PFSK-1 (cell line): ENCODE data around the gene ARV1.

Experiments
- FOXP2 ChIP-seq: optimal IDR thresholded peaks from 2 replicates; pipeline ENCODE3; 2011; ENCODE audit warnings: borderline replicate concordance, control low read depth, inconsistent platforms; ENCODE audit not compliant: insufficient read depth; ENCODE audit errors: extremely low read length, extremely low read depth
- POLR2AphosphoS5 ChIP-seq: IDR thresholded peaks from 2 replicates; pipeline ENCODE4 v1.6.1; 2012; ENCODE audit warnings: low read depth, mild to moderate bottlenecking, control low read depth, low read length, moderate library complexity
- SIN3A ChIP-seq: IDR thresholded peaks from 2 replicates; pipeline ENCODE4 v1.6.1; 2012; ENCODE audit warnings: mild to moderate bottlenecking, low read length, moderate library complexity, borderline replicate concordance; ENCODE audit not compliant: insufficient read depth

DNA sequence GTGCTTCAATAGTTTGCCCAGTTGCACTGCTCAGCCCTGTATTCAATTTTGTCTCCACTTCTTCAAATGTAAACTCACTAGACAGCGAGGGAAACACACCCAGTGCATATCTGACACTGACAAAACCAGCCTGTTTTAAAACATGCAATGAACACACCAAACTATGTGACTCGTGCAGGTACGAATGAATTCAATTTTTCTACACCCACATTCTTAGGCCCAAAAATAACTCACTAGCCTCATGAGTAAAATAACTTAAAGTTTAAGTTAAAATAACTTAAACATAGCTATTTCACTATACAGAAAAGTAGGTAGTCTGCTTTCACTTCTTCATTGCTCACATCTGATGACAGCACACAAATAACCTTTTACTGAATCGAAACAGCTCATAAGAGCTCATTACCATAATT, 21.3 kb upstream of the ARV1 start:
- no peak for TF ChIP-seq FOXP2
- no peak for TF ChIP-seq SIN3A
- TF ChIP-seq POLR2AphosphoS5, result no peak
